NCI-H345 treated with DMSO at 0.1 percent for 48 hours (cell line): Measurements from ENCODE around the gene SLC23A2.

ENCODE experiments used
- DNase-seq: peaks from one replicate; lab custom pipeline; 2025; ENCODE audit not compliant: unreplicated experiment; lab: John Stamatoyannopoulos, UW

Gene SLC23A2

GRCh38 chr20:4905613-4906012 is 95.7 kb downstream of the SLC23A2 start:
- no peak for DNase-seq

GRCh38 chr20:4905195-4905594 is 96.1 kb downstream of the SLC23A2 start:
- DNase-seq, result no peak

- DNase-seq, result no peak
Observed at GRCh38 chr20:4904127-4904860, 97.0 kb downstream of the SLC23A2 start.

GRCh38 chr20:4902788-4903187 is 98.5 kb downstream of the SLC23A2 start:
- no peak for DNase-seq

- DNase-seq, result no peak
Observed at GRCh38 chr20:4901031-4901818, 100.1 kb downstream of the SLC23A2 start.

GRCh38 chr20:4898282-4899244 is 102.7 kb downstream of the SLC23A2 start:
- DNase-seq, result no peak

GRCh38 chr20:4897600-4897999 is 103.7 kb downstream of the SLC23A2 start:
- no peak for DNase-seq

GRCh38 chr20:4896971-4897497 is 104.3 kb downstream of the SLC23A2 start:
- no peak for DNase-seq

- no peak for DNase-seq
Observed at GRCh38 chr20:4896119-4896702, 105.1 kb downstream of the SLC23A2 start.

- no peak for DNase-seq
Observed at GRCh38 chr20:4894981-4895381, 106.3 kb downstream of the SLC23A2 start.

GRCh38 chr20:4894409-4894808 is 106.9 kb downstream of the SLC23A2 start:
- DNase-seq, result no peak

- no peak for DNase-seq
Observed at GRCh38 chr20:4893709-4894108, 107.6 kb downstream of the SLC23A2 start.

GRCh38 chr20:4891997-4892396 is 109.3 kb downstream of the SLC23A2 start:
- DNase-seq, result no peak

GRCh38 chr20:4891190-4891763 is 110.0 kb downstream of the SLC23A2 start:
- DNase-seq, result no peak

- DNase-seq, result no peak
Observed at GRCh38 chr20:4889446-4889845, 111.9 kb downstream of the SLC23A2 start.

GRCh38 chr20:4887586-4887985 is 113.7 kb downstream of the SLC23A2 start:
- DNase-seq, result no peak

- no peak for DNase-seq
Observed at GRCh38 chr20:4886771-4887527, 114.4 kb downstream of the SLC23A2 start.

- DNase-seq, result no peak
Observed at GRCh38 chr20:4885877-4886276, 115.4 kb downstream of the SLC23A2 start.

GRCh38 chr20:4883546-4883945 is 117.8 kb downstream of the SLC23A2 start:
- DNase-seq, result no peak

- no peak for DNase-seq
Observed at GRCh38 chr20:4883051-4883450, 118.3 kb downstream of the SLC23A2 start.
